HCEC 1CT (cell line): Measurements from ENCODE around the gene PNMA8A.
A peak's percentile ranks its signal among the peaks of the same experiment; 100 is the strongest.
"Not testable (repeated sequence)": the region's sequence is repeated elsewhere in the genome, so short reads cannot be mapped to it uniquely, and the experiment has no call there.

Experiments used
- DNase-seq: peaks from one replicate; pipeline ENCODE4 v3.0.0-alpha.2; 2017

The PNMA8A gene

GRCh38 chr19:46471116-46471733 is at the start of gene PNMA8A:
Gene PNMA8A (minus strand): TSS chr19:46471563. CDS start chr19:46471035, 528 bp downstream.
- no peak for DNase-seq

- DNase-seq = no peak
Measured at GRCh38 chr19:46520616-46521015, 49.3 kb upstream of the PNMA8A start.

GRCh38 chr19:46517471-46517870 is 46.1 kb upstream of the PNMA8A start:
- no peak for DNase-seq

GRCh38 chr19:46515879-46516350 is 44.6 kb upstream of the PNMA8A start:
- DNase-seq = peak; percentile 44

GRCh38 chr19:46515290-46515609 is 43.9 kb upstream of the PNMA8A start:
- no peak for DNase-seq

GRCh38 chr19:46514589-46515289 is 43.4 kb upstream of the PNMA8A start:
- DNase-seq = no peak

GRCh38 chr19:46513461-46514236 is 42.3 kb upstream of the PNMA8A start:
- peak; percentile 82 for DNase-seq

GRCh38 chr19:46511237-46511636 is 39.9 kb upstream of the PNMA8A start:
- DNase-seq = no peak

GRCh38 chr19:46508206-46508605 is 36.8 kb upstream of the PNMA8A start:
- DNase-seq = no peak

- DNase-seq = no peak
Measured at GRCh38 chr19:46503848-46504453, 32.6 kb upstream of the PNMA8A start.

GRCh38 chr19:46502891-46503290 is 31.5 kb upstream of the PNMA8A start:
- no peak for DNase-seq

- no peak for DNase-seq
Measured at GRCh38 chr19:46499692-46500091, 28.3 kb upstream of the PNMA8A start.

- DNase-seq = no peak
Measured at GRCh38 chr19:46497773-46498172, 26.4 kb upstream of the PNMA8A start.

GRCh38 chr19:46496886-46497285 is 25.5 kb upstream of the PNMA8A start:
- not testable (repeated sequence) for DNase-seq

- no peak for DNase-seq
Measured at GRCh38 chr19:46496304-46496703, 24.9 kb upstream of the PNMA8A start.

- no peak for DNase-seq
Measured at GRCh38 chr19:46495786-46496099, 24.4 kb upstream of the PNMA8A start, which contains the start of gene PNMA8B. Gene PNMA8B (minus strand): TSS chr19:46495867. CDS start chr19:46495465, 402 bp downstream.

GRCh38 chr19:46494941-46495785 is 23.8 kb upstream of the PNMA8A start:
- no peak for DNase-seq

GRCh38 chr19:46494146-46494940 is 23.0 kb upstream of the PNMA8A start:
- no peak for DNase-seq

- DNase-seq = no peak
Measured at GRCh38 chr19:46493236-46494145, 22.1 kb upstream of the PNMA8A start.

GRCh38 chr19:46492841-46493235 is 21.5 kb upstream of the PNMA8A start:
- no peak for DNase-seq
